G401 (cell line): Measurements from ENCODE around the gene RPL7A. TPM values are rescaled to one million over a fixed set of nuclear protein-coding genes. Genes with fewer than 3 reads are reported as not detected.

Experiments
- DNase-seq: peaks from one replicate; pipeline ENCODE4 v3.0.0-alpha.2; 2015; ENCODE audit warnings: low spot score
- in situ Hi-C: cut with HindIII; loops from 2 replicates; pipeline ENCODE4 v1.10.0; 2016; ENCODE audit warnings: low sequenced_read_pairs, mixed read lengths
- total RNA-seq: library from RNA; depleted of rRNA; stranded (reverse); fragments of >200 nt; shearing (Covaris generic); gene quantifications from 2 replicates; pipeline ENCODE4 v1.2.3, GENCODE V29; 2014

Gene RPL7A
- total RNA-seq, 1 experiment from 2014 or later = 3,218 TPM

DNA sequence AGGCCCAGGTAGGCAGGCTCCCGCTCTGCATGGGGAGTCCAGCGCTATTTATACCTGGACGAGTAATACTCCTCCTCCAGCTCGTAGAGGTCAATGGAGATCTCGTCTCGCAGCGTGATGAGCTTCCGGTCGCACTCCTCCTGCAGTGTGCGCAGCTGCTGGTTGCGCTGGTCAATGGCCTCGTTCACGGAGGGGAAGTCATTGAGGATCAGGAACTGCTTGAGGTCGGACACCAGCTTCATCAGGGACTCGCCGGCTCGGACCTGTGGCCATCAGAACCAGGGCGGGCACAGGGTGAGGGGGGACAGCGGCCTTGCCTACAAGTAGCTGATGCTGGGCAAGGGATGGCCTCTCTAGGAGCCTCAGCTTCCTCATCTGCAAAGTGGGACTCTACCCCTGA is 3.9 kb upstream of the RPL7A start:
- in situ Hi-C loops = no loop called here

DNA sequence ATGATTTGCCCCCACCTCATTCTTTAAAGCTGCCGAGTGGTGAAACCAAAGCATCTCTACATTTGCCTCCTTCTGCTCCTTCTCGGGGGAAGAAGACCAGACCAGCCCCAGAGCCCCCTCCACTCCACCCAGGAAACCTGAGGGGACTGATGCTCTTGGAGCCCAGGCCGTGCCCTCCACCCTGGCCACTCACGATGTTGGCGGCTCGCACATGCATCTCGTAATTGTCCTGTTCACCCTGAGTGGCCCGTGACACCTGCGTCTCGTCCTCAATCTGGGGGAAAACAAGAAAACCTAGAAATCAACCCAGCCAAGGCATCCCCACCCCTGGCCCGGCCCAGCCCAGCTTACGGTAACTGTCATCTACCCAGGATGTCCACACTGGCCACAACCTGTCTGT is 3.0 kb upstream of the RPL7A start:
- no peak for DNase-seq
- in situ Hi-C loops = no loop called here

More for the DNA sequence above, 3.9 kb upstream of the RPL7A start:
- no peak for DNase-seq

DNA sequence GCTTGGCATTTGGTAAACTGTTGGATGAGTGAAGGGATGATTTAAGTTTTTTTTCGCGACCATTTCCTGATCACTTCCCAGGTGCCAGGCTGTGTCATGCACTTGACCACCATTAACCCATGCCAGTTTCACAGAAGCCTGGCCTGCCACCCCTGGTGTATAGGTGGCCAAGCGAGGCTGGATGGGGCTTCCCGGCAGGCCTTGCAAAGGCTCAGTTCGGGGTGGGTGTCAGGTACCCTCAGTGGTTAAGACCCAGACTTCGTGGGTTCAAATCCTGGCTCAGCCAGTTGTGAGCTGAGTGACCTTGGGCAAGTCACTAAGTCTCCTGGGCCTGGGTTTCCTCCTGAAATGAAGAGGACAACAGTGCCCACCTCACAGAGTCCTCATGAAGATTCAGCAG is 2.4 kb upstream of the RPL7A start:
- DNase-seq = no peak
- in situ Hi-C loops = no loop called here

- DNase-seq = no peak
- in situ Hi-C loops = no loop called here
Observed at GRCh38 chr9:133346021-133346785, 1.8 kb upstream of the RPL7A start.

GRCh38 chr9:133347515-133347984 is 468 bp upstream of the RPL7A start:
- in situ Hi-C loops = no loop called here
- no peak for DNase-seq

DNA sequence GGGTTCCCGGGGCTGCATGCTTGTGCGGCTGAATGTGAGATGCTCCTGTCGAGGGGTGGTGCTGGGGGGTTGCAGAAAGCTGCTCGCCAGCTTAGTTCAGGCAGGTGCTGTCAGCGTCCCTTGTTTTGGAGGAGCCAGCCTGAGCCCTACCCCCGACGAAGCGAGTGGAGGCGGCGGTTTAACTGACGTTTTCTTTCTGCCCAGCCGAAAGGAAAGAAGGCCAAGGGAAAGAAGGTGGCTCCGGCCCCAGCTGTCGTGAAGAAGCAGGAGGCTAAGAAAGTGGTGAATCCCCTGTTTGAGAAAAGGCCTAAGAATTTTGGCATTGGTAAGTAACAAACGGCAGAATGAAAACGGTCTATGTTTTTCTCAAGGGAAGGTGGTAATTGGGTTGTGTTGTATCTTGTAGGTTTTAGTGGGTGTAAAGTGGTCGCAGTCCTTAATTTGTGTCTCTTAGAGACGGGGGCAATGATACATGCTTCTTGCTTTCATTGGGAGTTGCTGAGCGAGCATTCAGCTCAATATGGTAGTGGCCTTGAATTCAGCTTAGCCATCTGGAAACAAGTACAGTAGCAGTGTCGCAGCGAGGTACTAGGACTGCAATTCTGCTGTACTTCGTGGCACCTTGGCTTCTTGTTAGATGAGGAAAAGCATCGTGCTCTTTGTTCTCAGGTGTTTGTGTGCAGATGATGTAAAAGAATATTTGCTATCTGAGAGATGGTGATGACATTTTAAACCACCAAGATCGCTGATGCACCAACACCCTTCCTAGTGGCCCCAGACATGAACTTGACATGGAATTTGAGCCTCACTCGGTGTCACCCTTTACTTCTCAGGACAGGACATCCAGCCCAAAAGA is 928 bp downstream of the RPL7A start:
- in situ Hi-C loops = no loop called here
- DNase-seq = no peak

GRCh38 chr9:133349965-133350616 is 2.1 kb downstream of the RPL7A start:
- DNase-seq = no peak
- in situ Hi-C loops = no loop called here

DNA sequence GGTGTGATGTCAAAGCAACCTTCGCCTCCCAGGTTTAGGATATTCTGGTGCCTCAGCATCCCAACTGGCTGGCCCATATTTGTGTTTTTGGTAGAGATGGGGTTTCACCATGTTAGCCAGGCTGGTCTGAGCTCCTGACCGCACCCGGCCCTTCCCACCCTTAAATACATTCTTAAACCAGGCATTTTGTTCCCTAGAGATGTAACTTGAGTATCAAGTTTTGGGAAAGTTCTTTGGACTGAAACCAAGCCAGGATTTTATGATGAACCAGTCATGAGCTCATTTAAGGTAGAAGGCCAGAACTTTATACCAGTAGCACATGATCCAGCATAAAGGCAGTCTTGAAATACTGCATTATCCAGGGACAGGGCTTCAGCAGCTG is 3.5 kb downstream of the RPL7A start:
- in situ Hi-C loops = no loop called here
- no peak for DNase-seq

DNA sequence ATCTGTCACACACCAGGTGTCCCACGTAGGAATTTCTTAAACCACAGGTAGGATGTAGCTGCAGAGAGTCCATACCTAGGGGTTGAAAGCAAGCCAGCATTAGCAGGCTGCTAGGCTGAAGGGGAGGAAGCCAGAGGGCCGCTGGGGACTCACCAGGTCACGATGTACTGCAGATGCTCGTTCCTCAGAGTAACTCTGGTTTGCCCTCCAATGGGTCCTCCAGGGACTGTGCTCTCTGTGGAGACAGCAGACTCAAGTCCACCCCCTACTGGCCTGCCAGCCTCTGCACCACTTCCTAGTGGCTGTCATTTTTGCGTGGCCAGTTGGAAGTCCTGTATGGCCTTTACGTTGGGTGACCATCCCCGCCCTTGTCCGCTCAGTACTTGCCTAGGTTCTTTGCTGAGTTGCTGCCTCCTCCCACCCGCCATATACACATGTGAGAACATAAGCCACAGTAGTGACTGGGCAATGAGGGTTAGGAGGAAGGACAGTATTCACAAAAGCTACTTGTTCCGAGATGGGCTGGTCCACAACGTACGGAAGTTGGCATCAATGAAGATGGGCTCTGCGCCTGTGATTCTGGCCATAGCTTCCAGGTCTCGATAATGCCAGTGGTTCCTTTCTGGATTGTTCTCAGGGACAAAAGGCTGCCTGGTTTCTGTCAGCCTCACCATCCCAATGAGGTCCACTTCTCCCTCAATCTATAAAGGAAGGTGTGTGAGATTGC is 4.1 kb downstream of the RPL7A start:
- DNase-seq = peak; percentile 45
- in situ Hi-C loops = no loop called here

GRCh38 chr9:133352635-133353340 is 4.8 kb downstream of the RPL7A start:
- DNase-seq = no peak
- in situ Hi-C loops = no loop called here

DNA sequence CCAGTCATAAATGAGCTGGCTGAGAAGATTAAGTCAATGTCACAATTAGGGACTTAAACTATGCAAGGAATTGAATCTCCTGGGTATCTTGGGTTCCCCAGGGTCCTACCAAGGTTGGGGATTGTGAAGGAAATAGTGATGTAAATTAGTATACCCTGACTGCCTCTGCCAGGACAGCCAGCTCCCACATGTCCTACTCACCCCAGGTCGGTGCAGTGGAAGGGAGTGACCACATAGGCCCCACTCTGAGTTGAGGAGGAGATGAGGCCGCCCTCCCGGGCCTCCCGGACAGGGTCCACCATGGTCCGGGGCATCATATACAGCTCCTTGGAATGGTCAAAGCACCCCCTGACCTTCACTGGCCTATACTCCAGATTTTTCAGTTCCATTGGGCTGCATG is 5.5 kb downstream of the RPL7A start:
- in situ Hi-C loops = no loop called here
- no peak for DNase-seq

GRCh38 chr9:133354766-133355165 is 6.7 kb downstream of the RPL7A start:
- in situ Hi-C loops = no loop called here
- no peak for DNase-seq

DNA sequence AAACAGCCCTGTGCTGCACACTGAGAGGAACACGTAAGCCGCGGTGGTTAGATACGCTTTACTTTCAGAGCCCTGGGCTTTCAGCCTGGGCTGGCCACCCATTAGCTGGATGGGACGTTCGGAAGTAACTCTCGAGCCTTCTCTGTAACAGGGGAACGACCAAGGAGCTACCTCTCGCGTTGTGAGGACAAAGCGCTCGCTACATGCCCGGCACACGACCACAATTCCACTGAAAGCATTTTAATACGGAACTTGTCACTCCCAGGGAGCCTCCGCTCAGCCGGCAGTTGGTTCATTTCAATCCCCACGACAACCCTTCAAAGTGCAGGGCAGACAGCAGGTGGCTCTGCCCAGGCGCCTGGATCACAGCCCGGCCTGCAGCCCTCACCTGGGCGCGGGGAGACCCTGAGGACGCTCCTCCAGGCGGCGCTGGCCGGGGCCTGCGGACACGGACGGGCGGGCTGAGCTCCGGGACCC is 7.9 kb downstream of the RPL7A start:
- in situ Hi-C loops = no loop called here

GRCh38 chr9:133356391-133357091 is 8.5 kb downstream of the RPL7A start, which contains the start of the genes SURF1 and SURF2:
SURF1 (minus strand) TSS chr9:133356487; CDS start chr9:133356453, 34 bp downstream.
SURF2 (plus strand) TSS chr9:133356550; CDS start chr9:133356593, 43 bp downstream.
- DNase-seq = peak; percentile 82
- in situ Hi-C loops = no loop called here

More for the DNA sequence above, 7.9 kb downstream of the RPL7A start:
- DNase-seq = peak; percentile 50

DNA sequence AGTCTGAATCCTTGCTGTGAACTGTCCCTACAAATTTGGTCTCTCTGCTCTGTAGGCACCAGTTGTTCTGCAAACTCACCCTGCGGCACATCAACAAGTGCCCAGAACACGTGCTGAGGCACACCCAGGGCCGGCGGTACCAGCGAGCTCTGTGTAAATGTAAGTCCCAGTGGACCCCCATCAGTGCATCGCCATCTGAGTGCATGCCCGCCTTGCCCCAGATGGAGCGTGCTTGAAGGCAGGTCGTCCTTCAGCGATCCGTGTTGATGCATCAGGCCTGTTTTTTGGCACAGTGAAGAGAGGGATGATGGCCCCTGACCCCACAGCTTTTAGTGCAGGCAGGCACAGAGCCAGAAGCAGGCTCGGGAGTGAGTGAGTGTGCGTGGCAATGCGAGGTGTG is 9.6 kb downstream of the RPL7A start:
- in situ Hi-C loops = no loop called here
- DNase-seq = no peak

DNA sequence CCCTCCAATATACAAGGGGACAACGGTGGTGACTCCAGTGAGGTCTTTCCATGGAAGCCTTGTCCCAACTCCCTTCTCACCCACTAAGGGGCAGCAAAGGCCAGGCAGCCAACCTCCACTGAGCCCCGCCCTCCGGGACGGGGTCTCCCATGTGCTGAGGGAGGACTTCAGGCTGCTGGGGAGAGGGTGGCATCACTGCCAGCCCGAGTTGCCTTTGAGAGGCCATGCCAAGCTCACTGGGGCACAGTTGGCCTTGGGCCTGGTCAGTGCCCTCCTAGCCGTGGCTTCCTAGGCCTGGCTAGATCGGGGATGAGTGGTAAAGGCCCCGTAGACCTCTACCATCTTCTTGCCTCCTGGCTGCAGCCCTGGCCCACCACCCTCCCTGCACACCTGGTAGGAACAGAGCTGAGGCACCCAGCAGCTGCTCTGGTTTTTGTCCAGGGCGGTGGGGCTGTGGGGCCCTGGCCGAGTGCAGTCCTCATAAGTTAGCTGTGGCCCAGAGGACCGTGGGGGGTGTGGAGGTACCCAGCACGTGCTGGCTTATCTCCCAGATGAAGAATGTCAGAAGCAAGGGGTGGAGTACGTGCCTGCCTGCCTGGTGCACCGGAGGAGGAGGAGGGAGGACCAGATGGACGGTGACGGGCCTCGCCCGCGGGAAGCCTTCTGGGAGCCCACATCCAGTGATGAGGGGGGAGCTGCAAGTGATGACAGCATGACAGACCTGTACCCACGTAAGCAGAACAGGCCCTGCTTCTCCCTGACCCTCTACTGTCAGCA is 11.6 kb downstream of the RPL7A start:
- in situ Hi-C loops = no loop called here
- DNase-seq = peak; percentile 74
